Pulmonary artery endothelial cell (primary cell): ENCODE data around the gene AQP6. TPM values are rescaled to one million over a fixed set of nuclear protein-coding genes. Genes with fewer than 3 reads are reported as not detected.

Experiments
- total RNA-seq: library from RNA; depleted of rRNA; stranded (reverse); fragments of >200 nt; gene quantifications from 2 replicates; pipeline ENCODE4 v1.2.3, GENCODE V29; 2014

The AQP6 gene
- total RNA-seq, 1 donor from 2014 or later: not detected

Other genes with a start within 250 kb of the AQP6 start
- 333 and 433 TPM in 2 replicates for gene TMBIM6, start 231.4 kb upstream of the AQP6 start, total RNA-seq
- gene NCKAP5L, start 144.5 kb upstream of the AQP6 start, total RNA-seq: 11.8 and 11.9 TPM in 2 replicates
- gene BCDIN3D, start 129.8 kb upstream of the AQP6 start, total RNA-seq: 2.3 and 3.1 TPM in 2 replicates
- not detected in 2 replicates for gene FAIM2, start 69.0 kb upstream of the AQP6 start, total RNA-seq
- gene AQP2, start 22.2 kb upstream of the AQP6 start, total RNA-seq: not detected in 2 replicates
- 0.07 and 0.60 TPM in 2 replicates for gene AQP5, start 11.1 kb upstream of the AQP6 start, total RNA-seq
- gene RACGAP1, start 52.5 kb downstream of the AQP6 start, total RNA-seq: 49.2 and 84.9 TPM in 2 replicates
- gene ASIC1, start 84.6 kb downstream of the AQP6 start, total RNA-seq: 0.14 and 0.59 TPM in 2 replicates
- 64.4 and 66.3 TPM in 2 replicates for gene SMARCD1, start 112.4 kb downstream of the AQP6 start, total RNA-seq
- gene GPD1, start 131.1 kb downstream of the AQP6 start, total RNA-seq: not detected in 2 replicates
- 21.0 and 41.5 TPM in 2 replicates for gene COX14, start 139.3 kb downstream of the AQP6 start, total RNA-seq
- gene CERS5, start 194.4 kb downstream of the AQP6 start, total RNA-seq: 44.1 and 49.5 TPM in 2 replicates